ENCODE results near the gene PIK3CG.
"Not testable (repeated sequence)": the region's sequence is repeated elsewhere in the genome, so short reads cannot be mapped to it uniquely, and the experiment has no call there.

The PIK3CG gene

GRCh38 chr7:106865130-106866041, at the start of gene PIK3CG:
Gene PIK3CG, plus strand, starts transcription at chr7:106865282. Its CDS starts 2,280 bp downstream, at chr7:106867562.
- no peak for DNase-seq (ENCODE audit: low read depth)

GRCh38 chr7:106817098-106817497, 48.0 kb upstream of the PIK3CG start:
- DNase-seq (ENCODE audit: low read depth), result no peak

- no peak for DNase-seq (ENCODE audit: low read depth)
Observed at GRCh38 chr7:106818736-106819135, 46.3 kb upstream of the PIK3CG start.

GRCh38 chr7:106819546-106819945, 45.5 kb upstream of the PIK3CG start:
- DNase-seq (ENCODE audit: low read depth), result no peak

GRCh38 chr7:106820321-106821217, 44.5 kb upstream of the PIK3CG start:
- DNase-seq (ENCODE audit: low read depth), result no peak

GRCh38 chr7:106823631-106824030, 41.5 kb upstream of the PIK3CG start:
- no peak for DNase-seq (ENCODE audit: low read depth)

GRCh38 chr7:106824458-106824857, 40.6 kb upstream of the PIK3CG start:
- no peak for DNase-seq (ENCODE audit: low read depth)

GRCh38 chr7:106827626-106828025, 37.5 kb upstream of the PIK3CG start:
- no peak for DNase-seq (ENCODE audit: low read depth)

GRCh38 chr7:106829496-106829895, 35.6 kb upstream of the PIK3CG start:
- no peak for DNase-seq (ENCODE audit: low read depth)

- DNase-seq (ENCODE audit: low read depth), result not testable (repeated sequence)
Observed at GRCh38 chr7:106830896-106831295, 34.2 kb upstream of the PIK3CG start.

- no peak for DNase-seq (ENCODE audit: low read depth)
Observed at GRCh38 chr7:106836816-106837215, 28.3 kb upstream of the PIK3CG start.

- no peak for DNase-seq (ENCODE audit: low read depth)
Observed at GRCh38 chr7:106839511-106839910, 25.6 kb upstream of the PIK3CG start.

- no peak for DNase-seq (ENCODE audit: low read depth)
Observed at GRCh38 chr7:106840342-106840741, 24.7 kb upstream of the PIK3CG start.

- DNase-seq (ENCODE audit: low read depth), result no peak
Observed at GRCh38 chr7:106841896-106842390, 23.1 kb upstream of the PIK3CG start.

GRCh38 chr7:106844279-106844997, 20.6 kb upstream of the PIK3CG start:
- DNase-seq (ENCODE audit: low read depth), result no peak

- no peak for DNase-seq (ENCODE audit: low read depth)
Observed at GRCh38 chr7:106848049-106848448, 17.0 kb upstream of the PIK3CG start.

- DNase-seq (ENCODE audit: low read depth), result no peak
Observed at GRCh38 chr7:106848851-106849442, 16.1 kb upstream of the PIK3CG start.

GRCh38 chr7:106851632-106852031, 13.4 kb upstream of the PIK3CG start:
- not testable (repeated sequence) for DNase-seq (ENCODE audit: low read depth)

GRCh38 chr7:106853250-106853908, 11.7 kb upstream of the PIK3CG start:
- no peak for DNase-seq (ENCODE audit: low read depth)

GRCh38 chr7:106855540-106856132, 9.4 kb upstream of the PIK3CG start:
- no peak for DNase-seq (ENCODE audit: low read depth)

Data from stimulated activated CD8-positive, alpha-beta memory T cell treated with anti-CD3 and anti-CD28 coated beads, Interleukin-12 subunit alpha, Interleukin-12 subunit beta, amount 100 ng/mL, for 1 hour (primary cell).